Naive thymus-derived CD4-positive, alpha-beta T cell (primary cell): ENCODE results near the gene MYH10. TPM values are rescaled to one million over a fixed set of nuclear protein-coding genes. Genes with fewer than 3 reads are reported as not detected.

Experiments
- ATAC-seq: fragments of 150-1000 bp; cut with Tn5 transposase; 2 replicates; pipeline ENCODE4 v1.10.0; 2021; ENCODE audit warnings: mild to moderate bottlenecking, moderate library complexity
- CTCF ChIA-PET: fragments of 350-600 bp; sonication (Branson Sonifier 250); formaldehyde crosslinking; loops from one replicate; lab custom pipeline; 2021; ENCODE audit warnings: antibody characterized with exemption; lab: Charles Lee
- POLR2A ChIA-PET: fragments of 350-600 bp; sonication (Branson Sonifier 250); formaldehyde crosslinking; loops from one replicate; lab custom pipeline; 2021; ENCODE audit warnings: antibody characterized with exemption, inconsistent platforms; lab: Charles Lee
- DNase-seq, 9 donors: peaks; one replicate each; pipeline versions ENCODE4 v3.0.0 to v3.0.0-alpha.2; 2020 to 2022; ENCODE audit warnings: mixed read lengths in 1 of 9
- H3K27ac ChIP-seq: one replicate; pipeline ENCODE4 v1.7.0; 2013; ENCODE audit warnings: mild to moderate bottlenecking, low read depth, low read length, moderate library complexity
- H3K27me3 ChIP-seq, 2 donors: one replicate each; pipeline ENCODE4 v1.7.0; 2013; ENCODE audit warnings: low read length in 2 of 2, mild to moderate bottlenecking in 2 of 2, moderate library complexity in 2 of 2; ENCODE audit not compliant: control insufficient read depth in 2 of 2, insufficient read depth in 2 of 2
- H3K36me3 ChIP-seq, 3 experiments: 1 replicate in 2 of 3; 2 replicates in 1 of 3; pipeline ENCODE4 v1.7.0; 2013; ENCODE audit warnings: low read length in 3 of 3, mild to moderate bottlenecking in 3 of 3, moderate library complexity in 1 of 3; ENCODE audit not compliant: insufficient read depth in 3 of 3, control insufficient read depth in 2 of 3
- H3K4me1 ChIP-seq, 2 donors: one replicate each; pipeline ENCODE4 v1.7.0; 2013; ENCODE audit warnings: low read length in 2 of 2, mild to moderate bottlenecking in 2 of 2, moderate library complexity in 1 of 2; ENCODE audit not compliant: control insufficient read depth in 2 of 2, insufficient read depth in 2 of 2
- H3K4me3 ChIP-seq: 2 replicates; pipeline ENCODE4 v1.7.0; 2013; ENCODE audit warnings: mild to moderate bottlenecking, low read length
- H3K9me3 ChIP-seq, 3 experiments: 1 replicate in 2 of 3; 2 replicates in 1 of 3; pipeline ENCODE4 v1.7.0; 2013; ENCODE audit warnings: low read length in 3 of 3; ENCODE audit not compliant: control insufficient read depth in 2 of 3
- H3K27ac Mint-ChIP-seq, 9 donors: one replicate each; pipeline ENCODE4 v1.8.0; 2020 to 2022; ENCODE audit warnings: mixed read lengths in 9 of 9, mild to moderate bottlenecking in 8 of 9, moderate library complexity in 5 of 9, inconsistent platforms in 2 of 9
- H3K27me3 Mint-ChIP-seq, 5 donors: one replicate each; pipeline ENCODE4 v1.8.0; 2021 to 2022; ENCODE audit warnings: mixed read lengths in 5 of 5, mild to moderate bottlenecking in 1 of 5
- H3K36me3 Mint-ChIP-seq, 5 donors: one replicate each; pipeline ENCODE4 v1.8.0; 2020 to 2022; ENCODE audit warnings: mixed read lengths in 5 of 5, mild to moderate bottlenecking in 3 of 5, inconsistent platforms in 1 of 5
- H3K4me1 Mint-ChIP-seq, 7 donors: one replicate each; pipeline ENCODE4 v1.8.0; 2020 to 2022; ENCODE audit warnings: mixed read lengths in 7 of 7, mild to moderate bottlenecking in 3 of 7, inconsistent platforms in 1 of 7
- H3K4me3 Mint-ChIP-seq, 10 donors: one replicate each; pipeline ENCODE4 v1.8.0; 2020 to 2022; ENCODE audit warnings: mild to moderate bottlenecking in 10 of 10, mixed read lengths in 10 of 10, moderate library complexity in 6 of 10, inconsistent platforms in 2 of 10
- H3K9me3 Mint-ChIP-seq, 11 donors: one replicate each; pipeline ENCODE4 v1.8.0; 2020 to 2022; ENCODE audit warnings: mixed read lengths in 11 of 11, mild to moderate bottlenecking in 4 of 11, inconsistent platforms in 1 of 11, moderate library complexity in 1 of 11
- intact Hi-C, 2 donors: fragments of 100-400 bp; cut with micrococcal nuclease; formaldehyde crosslinking; loops; one replicate each; pipeline ENCODE4 v1.15.1; 2023
- polyA plus RNA-seq, 2 donors: library from polyadenylated mRNA; unstranded; fragments of 300-500 nt; fragmentation: Illumina TruSeq; gene quantifications; one replicate each; pipeline ENCODE4 v1.2.3, GENCODE V29; 2021
- total RNA-seq, 6 experiments: library from RNA in 5 of 6; stranded (reverse) in 5 of 6; gene quantifications; 1 replicate in 5 of 6; 2 replicates in 1 of 6; pipeline ENCODE4 v1.2.3 and lab custom pipeline; 2021 to 2026

Gene MYH10
- total and polyA plus RNA-seq, 7 experiments from 2014 or later = 0.85 to 10.0 (median 2.0) TPM

DNA sequence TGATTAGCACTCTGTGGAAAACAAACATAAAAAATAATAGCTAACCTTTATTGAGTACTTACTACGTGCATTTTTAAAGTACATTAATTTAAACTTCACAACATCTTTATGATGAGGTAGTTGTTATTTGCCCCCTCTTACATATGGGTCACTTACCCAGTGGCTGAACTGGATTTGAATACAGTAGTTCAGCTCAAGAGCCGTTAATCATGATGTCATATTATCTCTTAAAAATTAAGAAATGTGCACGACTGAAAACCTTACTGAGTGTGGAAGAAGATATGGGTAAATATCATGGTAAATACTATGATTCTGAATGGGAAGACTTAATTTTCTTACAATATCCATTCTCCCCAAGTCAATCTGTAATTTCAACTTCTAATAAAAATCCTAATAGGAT, 177.2 kb downstream of the MYH10 start:
- no peaks in the 10 kb centered on the region for H3K27me3 Mint-ChIP-seq
- Histone ChIP-seq H3K27ac (no peak overlapping the region), H3K4me3 (no peak overlapping the region), H3K9me3 (no peaks in the 10 kb centered on the region), H3K36me3 (peaks cover 16 to 83% (median 23%) of the 10 kb centered on the region in 3 experiments), H3K27me3 (no peaks in the 10 kb centered on the region), H3K4me1 (no peaks in the 10 kb centered on the region)
- DNase-seq = no peak
- POLR2A ChIA-PET = no interaction called here
- ATAC-seq = no peak
- CTCF ChIA-PET = no interaction called here
- peaks cover 0 to 2% (median 0%) of the 10 kb centered on the region in 11 donors for H3K9me3 Mint-ChIP-seq
- H3K36me3 Mint-ChIP-seq = peaks cover 26 to 73% (median 61%) of the 10 kb centered on the region in 5 donors
- H3K4me1 Mint-ChIP-seq = peaks cover 11 to 34% (median 22%) of the 10 kb centered on the region in 7 donors
- no peak overlapping the region for H3K4me3 Mint-ChIP-seq
- no peak overlapping the region for H3K27ac Mint-ChIP-seq
- intact Hi-C loops = no loop called here

DNA sequence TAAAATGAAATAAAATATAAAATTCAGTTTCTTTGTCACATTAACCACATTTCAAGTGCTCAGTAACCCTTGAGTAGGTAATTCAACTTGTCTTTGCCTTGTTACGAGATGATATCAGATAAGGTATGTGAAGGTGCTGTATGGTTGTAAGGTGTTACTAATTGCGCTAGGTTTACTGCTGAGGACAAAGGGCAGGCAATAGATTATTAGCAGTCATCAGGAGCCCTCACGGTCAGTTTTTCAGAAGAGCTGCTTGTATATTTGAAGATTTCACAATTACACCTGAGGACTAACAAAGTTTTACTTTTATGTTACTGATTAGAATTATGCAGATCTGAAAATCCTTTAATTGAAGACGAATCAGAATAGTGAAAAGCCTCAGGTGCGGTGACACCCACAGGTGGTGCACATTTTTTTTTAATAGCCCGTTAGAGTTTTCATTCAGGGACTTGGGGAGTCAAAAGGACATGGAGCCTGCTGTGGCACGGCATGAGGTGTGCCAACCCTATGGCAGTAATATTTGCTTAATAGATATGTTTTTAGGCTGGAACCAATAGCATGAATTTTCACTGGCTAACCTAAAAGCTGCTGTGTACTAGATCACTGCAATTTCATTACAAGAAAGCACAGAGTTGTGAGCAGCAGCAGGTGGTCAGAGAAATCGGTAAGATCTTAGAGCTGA, 178.5 kb downstream of the MYH10 start:
- intact Hi-C loops = no loop called here
- H3K27ac ChIP-seq = no peak overlapping the region
- no peaks in the 10 kb centered on the region for H3K9me3 ChIP-seq
- ChIA-PET POLR2A (interaction anchor here (1.2 kb wide), 1 partner anchor 12 kb away, joined by 4 read pairs; no protein-coding TSS in a partner anchor), CTCF (interaction anchor here (0.7 kb wide), 1 partner anchor 28 kb away, joined by 3 read pairs; no protein-coding TSS in a partner anchor)
- peaks cover 17 to 84% (median 23%) of the 10 kb centered on the region in 3 experiments for H3K36me3 ChIP-seq
- H3K36me3 Mint-ChIP-seq = peaks cover 16 to 71% (median 59%) of the 10 kb centered on the region in 5 donors
- no peaks in the 10 kb centered on the region for H3K27me3 ChIP-seq
- H3K4me1 Mint-ChIP-seq = peaks cover 8 to 30% (median 16%) of the 10 kb centered on the region in 7 donors
- DNase-seq = no peak
- peaks cover 0 to 2% (median 0%) of the 10 kb centered on the region in 11 donors for H3K9me3 Mint-ChIP-seq
- no peaks in the 10 kb centered on the region for H3K27me3 Mint-ChIP-seq
- H3K4me3 Mint-ChIP-seq = no peak overlapping the region
- no peak for ATAC-seq
- no peak overlapping the region for H3K4me3 ChIP-seq
- no peak overlapping the region for H3K27ac Mint-ChIP-seq
- H3K4me1 ChIP-seq = no peaks in the 10 kb centered on the region

DNA sequence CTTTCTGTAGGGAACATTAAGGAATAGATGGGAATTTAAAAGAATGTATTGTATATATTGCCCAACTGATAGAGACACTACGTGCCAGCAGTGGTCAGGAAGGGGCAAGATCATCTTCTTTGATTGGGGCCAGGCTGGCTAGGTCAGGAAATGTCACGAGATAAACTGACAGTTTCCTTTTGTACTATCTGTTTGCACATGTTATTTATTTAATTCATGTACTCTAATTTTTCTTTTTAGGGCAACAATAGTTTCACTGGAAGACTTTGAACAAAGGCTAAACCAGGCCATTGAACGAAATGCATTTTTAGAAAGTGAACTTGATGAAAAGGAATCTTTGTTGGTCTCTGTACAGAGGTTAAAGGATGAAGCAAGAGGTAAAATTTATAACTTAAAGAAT, 182.2 kb downstream of the MYH10 start:
- Histone ChIP-seq H3K36me3 (peaks cover 25 to 89% (median 33%) of the 10 kb centered on the region in 3 experiments), H3K4me3 (no peak overlapping the region), H3K4me1 (peaks cover 0 to 2% of the 10 kb centered on the region in 2 donors), H3K27ac (no peak overlapping the region), H3K9me3 (no peaks in the 10 kb centered on the region), H3K27me3 (no peaks in the 10 kb centered on the region)
- Mint-ChIP-seq H3K27ac (peak overlapping the region in 1 of 9 donors; percentile 2), H3K4me3 (no peak overlapping the region), H3K27me3 (no peaks in the 10 kb centered on the region), H3K4me1 (peaks cover 16 to 35% (median 26%) of the 10 kb centered on the region in 7 donors), H3K9me3 (peaks cover 0 to 2% (median 0%) of the 10 kb centered on the region in 11 donors), H3K36me3 (peaks cover 0 to 72% (median 50%) of the 10 kb centered on the region in 5 donors)
- ChIA-PET POLR2A (interaction anchor here (0.7 kb wide), 1 partner anchor 1162 kb away, joined by 3 read pairs; no protein-coding TSS in a partner anchor), CTCF (no interaction called here)
- intact Hi-C loops = no loop called here
- peak; percentile 47 for ATAC-seq
- DNase-seq = no peak

DNA sequence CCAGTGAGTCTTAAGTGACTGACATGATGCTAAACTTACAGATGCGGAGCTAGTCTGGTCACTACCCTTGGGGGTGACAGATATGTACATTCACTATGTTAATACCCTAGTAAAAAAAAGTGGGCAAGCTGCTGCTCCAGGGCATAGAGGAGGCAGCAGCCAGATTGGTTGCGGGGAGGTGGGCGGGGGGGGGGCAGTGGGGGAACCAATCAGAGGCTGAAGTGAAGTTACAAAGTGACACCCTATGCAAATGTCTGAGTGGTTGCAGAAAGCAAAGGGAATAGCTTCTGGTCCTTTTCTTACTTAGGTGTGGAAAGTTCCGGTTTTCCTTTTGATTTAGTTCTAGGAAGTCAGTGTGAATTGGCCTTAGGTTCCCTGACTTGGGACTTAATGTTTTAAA, 182.7 kb downstream of the MYH10 start:
- Mint-ChIP-seq H3K4me1 (peaks cover 20 to 40% (median 28%) of the 10 kb centered on the region in 7 donors), H3K36me3 (peaks cover 0 to 69% (median 48%) of the 10 kb centered on the region in 5 donors), H3K4me3 (no peak overlapping the region), H3K27ac (no peak overlapping the region), H3K27me3 (no peaks in the 10 kb centered on the region), H3K9me3 (peaks cover 0 to 3% (median 0%) of the 10 kb centered on the region in 11 donors)
- H3K9me3 ChIP-seq = no peaks in the 10 kb centered on the region
- CTCF ChIA-PET = no interaction called here
- peaks cover 25 to 84% (median 33%) of the 10 kb centered on the region in 3 experiments for H3K36me3 ChIP-seq
- no peaks in the 10 kb centered on the region for H3K27me3 ChIP-seq
- intact Hi-C loops = no loop called here
- no peak overlapping the region for H3K27ac ChIP-seq
- H3K4me1 ChIP-seq = peaks cover 0 to 7% of the 10 kb centered on the region in 2 donors
- POLR2A ChIA-PET = interaction anchor here (0.7 to 1.2 kb wide), 3 partner anchors 12 to 1162 kb away, joined by 3 read pairs; no protein-coding TSS in a partner anchor
- no peak overlapping the region for H3K4me3 ChIP-seq
- ATAC-seq = no peak
- no peak for DNase-seq

DNA sequence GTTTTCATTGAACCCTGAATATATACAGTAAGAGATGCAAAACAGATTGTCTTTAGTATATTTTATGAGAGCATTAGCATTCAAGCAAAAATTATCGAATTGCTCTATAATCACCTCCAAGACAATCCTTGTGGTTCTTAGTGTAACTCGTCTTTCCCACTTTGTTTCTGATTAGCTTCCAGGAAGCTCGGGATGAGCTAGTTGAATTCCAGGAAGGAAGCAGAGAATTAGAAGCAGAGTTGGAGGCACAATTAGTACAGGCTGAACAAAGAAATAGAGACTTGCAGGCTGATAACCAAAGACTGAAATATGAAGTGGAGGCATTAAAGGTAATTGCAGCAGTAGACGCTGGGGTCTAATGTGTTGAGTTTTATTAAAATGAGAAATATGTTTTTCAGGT, 185.0 kb downstream of the MYH10 start:
- DNase-seq (no peak), ATAC-seq (no peak)
- intact Hi-C loops = no loop called here
- Histone ChIP-seq H3K9me3 (no peaks in the 10 kb centered on the region), H3K4me3 (no peak overlapping the region), H3K27me3 (no peaks in the 10 kb centered on the region), H3K4me1 (peaks cover 14 to 16% of the 10 kb centered on the region in 2 donors), H3K36me3 (peaks cover 20 to 63% (median 22%) of the 10 kb centered on the region in 3 experiments), H3K27ac (no peak overlapping the region)
- Mint-ChIP-seq H3K27ac (no peak overlapping the region), H3K9me3 (peaks cover 0 to 3% (median 0%) of the 10 kb centered on the region in 11 donors), H3K36me3 (peaks cover 0 to 60% (median 34%) of the 10 kb centered on the region in 5 donors), H3K27me3 (no peaks in the 10 kb centered on the region), H3K4me1 (peaks cover 32 to 59% (median 48%) of the 10 kb centered on the region in 7 donors), H3K4me3 (no peak overlapping the region)
- ChIA-PET POLR2A (interaction anchor here (0.8 kb wide), 1 partner anchor 9 kb away, joined by 3 read pairs; no protein-coding TSS in a partner anchor), CTCF (interaction anchor here (1.0 kb wide), 1 partner anchor 35 kb away, joined by 3 read pairs; no protein-coding TSS in a partner anchor)

DNA sequence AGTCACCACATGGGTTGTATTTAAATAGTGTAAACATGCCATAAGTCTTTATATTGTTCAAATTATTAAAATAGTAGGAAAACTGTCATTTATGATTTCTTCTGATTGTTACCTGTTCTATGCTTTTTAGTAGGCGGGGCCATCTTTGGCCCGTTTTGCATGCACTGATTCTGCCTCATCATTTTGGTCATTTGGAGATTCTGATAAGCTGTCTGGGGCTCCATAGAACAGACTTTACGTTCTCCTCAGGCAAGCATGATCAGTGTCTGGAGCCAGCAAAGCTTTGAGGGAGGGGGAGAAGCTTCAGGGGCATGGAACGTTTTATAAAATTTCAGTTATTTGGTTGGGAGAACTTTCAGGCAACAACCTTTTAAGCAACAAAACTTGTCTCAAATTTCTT, 186.0 kb downstream of the MYH10 start:
- H3K4me1 ChIP-seq = peaks cover 14 to 20% of the 10 kb centered on the region in 2 donors
- H3K9me3 ChIP-seq = no peaks in the 10 kb centered on the region
- H3K27me3 Mint-ChIP-seq = no peaks in the 10 kb centered on the region
- H3K27me3 ChIP-seq = no peaks in the 10 kb centered on the region
- H3K27ac Mint-ChIP-seq = peak overlapping the region in 1 of 9 donors; percentile 18
- peaks cover 0 to 59% (median 29%) of the 10 kb centered on the region in 5 donors for H3K36me3 Mint-ChIP-seq
- no peak overlapping the region for H3K27ac ChIP-seq
- H3K36me3 ChIP-seq = peaks cover 16 to 55% (median 20%) of the 10 kb centered on the region in 3 experiments
- no peak for DNase-seq
- ATAC-seq = no peak
- H3K4me3 Mint-ChIP-seq = peak overlapping the region in 1 of 10 donors; percentile 21
- CTCF ChIA-PET = no interaction called here
- H3K4me3 ChIP-seq = no peak overlapping the region
- peaks cover 40 to 66% (median 55%) of the 10 kb centered on the region in 7 donors for H3K4me1 Mint-ChIP-seq
- H3K9me3 Mint-ChIP-seq = peaks cover 0 to 3% (median 0%) of the 10 kb centered on the region in 11 donors
- intact Hi-C loops = no loop called here
- POLR2A ChIA-PET = no interaction called here
